H1 (cell line): ENCODE measurements around the gene PC. TPM values are rescaled to one million over a fixed set of nuclear protein-coding genes. Genes with fewer than 3 reads are reported as not detected.
A peak's percentile ranks its signal among the peaks of the same experiment; 100 is the strongest.

Experiments used
- CTCF ChIA-PET: fragments of 300-600 bp; sonication (Branson Sonifier 250); formaldehyde crosslinking; loops from one replicate; lab custom pipeline; 2021; ENCODE audit not compliant: partially characterized antibody; lab: Charles Lee
- POLR2A ChIA-PET: fragments of 300-600 bp; sonication (Branson Sonifier 250); formaldehyde crosslinking; loops from one replicate; lab custom pipeline; 2021; ENCODE audit warnings: inconsistent platforms; ENCODE audit not compliant: partially characterized antibody; lab: Charles Lee
- DNase-seq, 2 experiments: peaks; one replicate each; pipeline versions ENCODE4 v3.0.0 to v3.0.0-alpha.2; 2010 to 2022; ENCODE audit warnings: low spot score in 2 of 2, low read depth in 1 of 2, mixed read lengths in 1 of 2
- FAIRE-seq: peaks from 2 replicates; lab custom pipeline; 2011; peaks lifted over from hg19 to GRCh38; lab: Jason Lieb, UNC
- H2AFZ ChIP-seq: 2 replicates; pipeline ENCODE4 v1.8.1; 2012; ENCODE audit warnings: low read length, inconsistent platforms
- H2AK5ac ChIP-seq: 2 replicates; pipeline ENCODE4 v1.6.1; 2013; ENCODE audit warnings: low read depth, low read length
- H2BK120ac ChIP-seq: replicated peaks from 2 replicates; pipeline ENCODE3; 2013; ENCODE audit warnings: low read depth, low read length, inconsistent platforms
- H2BK12ac ChIP-seq: 2 replicates; pipeline ENCODE4 v1.6.1; 2013; ENCODE audit warnings: low read depth, low read length
- H2BK15ac ChIP-seq: 2 replicates; pipeline ENCODE4 v1.6.1; 2013; ENCODE audit warnings: low read length
- H2BK20ac ChIP-seq: 2 replicates; pipeline ENCODE4 v1.6.1; 2013; ENCODE audit warnings: low read length
- H2BK5ac ChIP-seq: 2 replicates; pipeline ENCODE4 v1.6.1; 2013; ENCODE audit warnings: low read depth, low read length
- H3K14ac ChIP-seq: 2 replicates; pipeline ENCODE4 v1.6.1; 2013; ENCODE audit warnings: inconsistent platforms; ENCODE audit not compliant: insufficient read length
- H3K18ac ChIP-seq: 2 replicates; pipeline ENCODE4 v1.6.1; 2013; ENCODE audit warnings: low read length; ENCODE audit errors: extremely low read depth
- H3K23ac ChIP-seq: 2 replicates; pipeline ENCODE4 v1.6.1; 2013; ENCODE audit warnings: inconsistent platforms; ENCODE audit not compliant: insufficient read length
- H3K23me2 ChIP-seq: 2 replicates; pipeline ENCODE4 v1.6.1; 2013; ENCODE audit warnings: low read depth, low read length
- H3K27ac ChIP-seq: 2 replicates; pipeline ENCODE4 v1.6.1; 2011; ENCODE audit warnings: low read depth, low read length, inconsistent platforms
- H3K27me3 ChIP-seq, 4 experiments: replicated peaks in 1 of 4; 1 replicate in 1 of 4; 2 replicates in 3 of 4; pipeline versions ENCODE4 v1.6.1 to v1.8.1; 2011 to 2013; ENCODE audit warnings: low read length in 3 of 4, mild to moderate bottlenecking in 3 of 4, inconsistent platforms in 2 of 4, mixed read lengths in 2 of 4, moderate library complexity in 1 of 4; ENCODE audit not compliant: control insufficient read depth in 3 of 4, insufficient read depth in 3 of 4; ENCODE audit errors: extremely low read depth in 1 of 4
- H3K36me3 ChIP-seq, 4 experiments: 2 replicates each; pipeline versions ENCODE4 v1.6.1 to v1.8.1; 2011 to 2013; ENCODE audit warnings: mild to moderate bottlenecking in 4 of 4, low read length in 3 of 4, moderate library complexity in 2 of 4, control low read depth in 1 of 4, inconsistent platforms in 1 of 4; ENCODE audit not compliant: insufficient read depth in 4 of 4, control insufficient read depth in 2 of 4
- H3K4ac ChIP-seq: replicated peaks from 2 replicates; pipeline ENCODE3; 2013; ENCODE audit warnings: low read length, low read depth, mixed read lengths, inconsistent platforms; ENCODE audit not compliant: insufficient read length
- H3K4me1 ChIP-seq, 4 experiments: replicated peaks in 1 of 4; 1 replicate in 1 of 4; 2 replicates in 3 of 4; pipeline versions ENCODE4 v1.6.1 to v1.8.1; 2011 to 2013; ENCODE audit warnings: low read length in 3 of 4, inconsistent platforms in 2 of 4, mixed read lengths in 1 of 4; ENCODE audit not compliant: insufficient read depth in 4 of 4, control insufficient read depth in 3 of 4
- H3K4me2 ChIP-seq, 2 experiments: 2 replicates each; pipeline versions ENCODE4 v1.6.1 to v1.8.1; 2011 to 2013; ENCODE audit warnings: low read depth in 2 of 2, low read length in 2 of 2, control low read depth in 1 of 2, inconsistent platforms in 1 of 2, mild to moderate bottlenecking in 1 of 2; ENCODE audit not compliant: insufficient read depth in 1 of 2
- H3K4me3 ChIP-seq, 4 experiments: fragments of 200-600, 300-600 bp in 1 of 4; sonication (generic), shearing (Covaris generic), sonication (Bioruptor Twin) in 1 of 4; 2 replicates each; pipeline versions ENCODE4 v1.5.1 to v1.8.1; 2011 to 2016; ENCODE audit warnings: low read length in 4 of 4, low read depth in 3 of 4, control low read depth in 2 of 4, inconsistent platforms in 2 of 4, mild to moderate bottlenecking in 2 of 4, mixed read lengths in 1 of 4, moderate library complexity in 1 of 4; ENCODE audit not compliant: insufficient read depth in 2 of 4; ENCODE audit errors: extremely low read depth in 1 of 4
- H3K56ac ChIP-seq: replicated peaks from 2 replicates; pipeline ENCODE3; 2013; ENCODE audit warnings: low read depth, mild to moderate bottlenecking, mixed read lengths, low read length, inconsistent platforms; ENCODE audit not compliant: insufficient read length
- H3K79me1 ChIP-seq: 2 replicates; pipeline ENCODE4 v1.6.1; 2013; ENCODE audit warnings: low read depth, low read length, control low read depth
- H3K79me2 ChIP-seq, 2 experiments: 2 replicates each; pipeline versions ENCODE4 v1.6.1 to v1.8.1; 2012 to 2013; ENCODE audit warnings: low read length in 2 of 2, mild to moderate bottlenecking in 2 of 2, inconsistent platforms in 1 of 2; ENCODE audit not compliant: insufficient read depth in 2 of 2, control insufficient read depth in 1 of 2
- H3K9ac ChIP-seq, 4 experiments: replicated peaks in 1 of 4; 1 replicate in 1 of 4; 2 replicates in 3 of 4; pipeline versions ENCODE4 v1.6.1 to v1.8.1; 2011 to 2013; ENCODE audit warnings: low read depth in 3 of 4, low read length in 3 of 4, control low read depth in 2 of 4, mild to moderate bottlenecking in 2 of 4, moderate library complexity in 2 of 4, inconsistent platforms in 1 of 4; ENCODE audit errors: extremely low read depth in 1 of 4
- H3K9me3 ChIP-seq, 2 experiments: 2 replicates each; pipeline versions ENCODE4 v1.6.1 to v1.8.1; 2012 to 2013; ENCODE audit warnings: mild to moderate bottlenecking in 2 of 2, moderate library complexity in 2 of 2, control low read depth in 1 of 2, inconsistent platforms in 1 of 2, low read depth in 1 of 2, low read length in 1 of 2, mixed read lengths in 1 of 2; ENCODE audit not compliant: insufficient read depth in 2 of 2
- H4K20me1 ChIP-seq, 2 experiments: replicated peaks in 1 of 2; 2 replicates each; pipeline versions ENCODE3 to v1.8.1; 2011 to 2013; ENCODE audit warnings: inconsistent platforms in 2 of 2, low read length in 2 of 2, mild to moderate bottlenecking in 1 of 2; ENCODE audit not compliant: insufficient read depth in 2 of 2, control insufficient read depth in 1 of 2
- H4K5ac ChIP-seq: 2 replicates; pipeline ENCODE4 v1.6.1; 2013; ENCODE audit warnings: low read length, low read depth, mixed read lengths, inconsistent platforms; ENCODE audit not compliant: insufficient read length
- H4K8ac ChIP-seq: 2 replicates; pipeline ENCODE4 v1.8.0; 2013; ENCODE audit warnings: mild to moderate bottlenecking, moderate library complexity, low read length, inconsistent platforms; ENCODE audit not compliant: insufficient read depth; ENCODE audit errors: extremely low read depth
- H4K91ac ChIP-seq: replicated peaks from 2 replicates; pipeline ENCODE3; 2013; ENCODE audit warnings: low read length, mixed read lengths, inconsistent platforms; ENCODE audit not compliant: insufficient read length
- EGR1 ChIP-seq: IDR thresholded peaks from 2 replicates; pipeline ENCODE4 v1.6.1; 2011; ENCODE audit warnings: low read depth, low read length, borderline replicate concordance
- GABPA ChIP-seq: IDR thresholded peaks from 2 replicates; pipeline ENCODE4 v1.6.1; 2011; ENCODE audit warnings: mild to moderate bottlenecking, low read length, moderate library complexity, borderline replicate concordance; ENCODE audit not compliant: insufficient read depth
- JUND ChIP-seq: IDR thresholded peaks from 2 replicates; pipeline ENCODE4 v1.6.1; 2011; ENCODE audit warnings: mild to moderate bottlenecking, improper control_type of control experiment, low read length
- SP4 ChIP-seq: IDR thresholded peaks from 2 replicates; pipeline ENCODE4 v1.6.1; 2012; ENCODE audit warnings: low read length, inconsistent platforms
- YY1 ChIP-seq: IDR thresholded peaks from 2 replicates; pipeline ENCODE4 v1.6.1; 2011; ENCODE audit warnings: low read depth, mild to moderate bottlenecking, low read length
- WGBS, 2 experiments: shearing (Covaris generic) in 1 of 2; methylation state at CpG; one replicate each; pipeline versions ENCODE4 v1.1.6 to v1.1.7; 2013 to 2015; ENCODE audit warnings: low lambda C conversion rate in 2 of 2, mixed read lengths in 2 of 2, inconsistent platforms in 1 of 2, low coverage in 1 of 2, missing lambda C conversion rate in 1 of 2; ENCODE audit not compliant: insufficient replicate concordance in 2 of 2, insufficient coverage in 1 of 2, insufficient read length in 1 of 2; ENCODE audit errors: extremely low coverage in 1 of 2, missing lambda C conversion rate in 1 of 2; 5-methylcytosine and 5-hydroxymethylcytosine counted together
- polyA plus RNA-seq, 7 experiments: library from polyadenylated mRNA; depleted of rRNA in 3 of 7; stranded (reverse) in 5 of 7; unstranded in 2 of 7; fragments of >200 nt in 5 of 7; fragments of 200-250 nt in 2 of 7; gene quantifications; 1 replicate in 5 of 7; 2 replicates in 1 of 7; 4 replicates in 1 of 7; pipeline versions ENCODE4 v1.2.1 to v1.2.3, GENCODE V29; 2011 to 2013; ENCODE audit warnings: missing spikeins in 2 of 7, mixed read lengths in 2 of 7
- total RNA-seq: library from RNA; stranded (reverse); fragmentation: NEBNext Ultra II Directional; extraction: Animal tissue kit (Norgen Biotek cat#: 25700); gene quantifications from 2 replicates; pipeline ENCODE4 v1.2.1, GENCODE V29; 2021
- TF ChIP-seq, protein P1 (sequence below): IDR thresholded peaks from 2 replicates; pipeline ENCODE4 v1.6.1; 2011; ENCODE audit warnings: low read depth, mild to moderate bottlenecking, low read length; ENCODE audit not compliant: insufficient read depth

Gene PC
- total and polyA plus RNA-seq, 2 of the 8 experiments (the other 6 are each of a cell fraction or from before 2014, with no cell fraction given) = 11.5 to 27.5 TPM

DNA sequence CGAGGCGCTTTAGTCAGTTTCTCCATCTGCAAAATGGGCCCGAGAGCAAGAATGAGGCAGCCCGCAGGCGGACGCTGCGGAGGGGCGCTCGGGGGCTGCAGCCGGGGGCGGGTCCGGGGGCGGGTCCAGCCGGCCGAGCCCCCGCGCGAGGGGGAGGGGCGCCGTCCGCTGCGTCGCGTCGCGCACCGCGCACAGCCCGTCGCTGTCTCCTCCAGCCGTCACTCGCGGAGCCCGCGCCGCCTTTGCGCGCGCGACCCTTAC, 282 bp downstream of the PC start:
- POLR2A ChIA-PET = interaction anchor here (0.6 to 3.8 kb wide), 7 partner anchors 10 to 341 kb away, joined by 3 to 11 read pairs (median 3); partner anchors contain the start of genes RBM14 and RCE1
- H2AFZ ChIP-seq = peak overlapping the region; percentile 80; the same call in 1 of the 2 replicates

More for the DNA sequence above, 282 bp downstream of the PC start:
- Histone ChIP-seq H2BK20ac (no peak overlapping the region), H3K56ac (no peak overlapping the region), H2BK12ac (0 out of 2 replicates have a peak overlapping the region, but pooled peaks have one; percentile 68), H3K23me2 (peaks cover 5% of the 10 kb centered on the region), H3K23ac (no peak overlapping the region), H3K4ac (no peak overlapping the region), H3K14ac (no peak overlapping the region), H3K4me2 (peak overlapping the region; percentile 66 to 81), H3K27me3 (peaks cover 0 to 6% (median 4%) of the 10 kb centered on the region in 4 experiments; a peak in 4 of 7 replicates), H4K8ac (peak overlapping the region; percentile 93; the same call in 1 of the 2 replicates), H3K79me2 (peaks cover 0 to 4% of the 10 kb centered on the region in 2 experiments; a peak in 1 of 4 replicates), H2AK5ac (no peak overlapping the region), H3K9ac (peak overlapping the region in 3 of 4 experiments; percentile 7 to 53 (median 45); a peak in 5 of 7 replicates), H2BK5ac (peak overlapping the region; percentile 75), H2BK15ac (no peak overlapping the region), H2BK120ac (no peak overlapping the region), H3K79me1 (no peaks in the 10 kb centered on the region), H4K5ac (peak overlapping the region; percentile 67), H3K4me1 (peaks cover 3 to 16% (median 7%) of the 10 kb centered on the region in 4 experiments), H3K27ac (no peak overlapping the region), H3K36me3 (no peaks in the 10 kb centered on the region), H4K91ac (no peak overlapping the region), H3K18ac (peak overlapping the region; percentile 83; the same call in 1 of the 2 replicates), H4K20me1 (no peaks in the 10 kb centered on the region), H3K4me3 (peak overlapping the region; percentile 52 to 72 (median 61)), H3K9me3 (no peaks in the 10 kb centered on the region)
- DNase-seq (no peak), FAIRE-seq (no peak)
- TF ChIP-seq EGR1 (peak; percentile 41; the same call in 1 of the 2 replicates), YY1 (no peak), GABPA (no peak), JUND (no peak), SP4 (no peak)
- TF ChIP-seq, protein P1, sequence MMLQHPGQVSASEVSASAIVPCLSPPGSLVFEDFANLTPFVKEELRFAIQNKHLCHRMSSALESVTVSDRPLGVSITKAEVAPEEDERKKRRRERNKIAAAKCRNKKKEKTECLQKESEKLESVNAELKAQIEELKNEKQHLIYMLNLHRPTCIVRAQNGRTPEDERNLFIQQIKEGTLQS = no peak
- 1% methylated on average over 17 of the region's 40 CpGs; no CpG with 5 or more reads in 1 of the 2 experiments for WGBS, 2 experiments
- CTCF ChIA-PET = interaction anchor here (1.4 to 3.6 kb wide), 4 partner anchors 10 to 83 kb away, joined by 4 to 25 read pairs (median 5); partner anchors contain the start of gene C11orf86
